ENCODE results near the gene GPR42.

GPR42 gene

DNA sequence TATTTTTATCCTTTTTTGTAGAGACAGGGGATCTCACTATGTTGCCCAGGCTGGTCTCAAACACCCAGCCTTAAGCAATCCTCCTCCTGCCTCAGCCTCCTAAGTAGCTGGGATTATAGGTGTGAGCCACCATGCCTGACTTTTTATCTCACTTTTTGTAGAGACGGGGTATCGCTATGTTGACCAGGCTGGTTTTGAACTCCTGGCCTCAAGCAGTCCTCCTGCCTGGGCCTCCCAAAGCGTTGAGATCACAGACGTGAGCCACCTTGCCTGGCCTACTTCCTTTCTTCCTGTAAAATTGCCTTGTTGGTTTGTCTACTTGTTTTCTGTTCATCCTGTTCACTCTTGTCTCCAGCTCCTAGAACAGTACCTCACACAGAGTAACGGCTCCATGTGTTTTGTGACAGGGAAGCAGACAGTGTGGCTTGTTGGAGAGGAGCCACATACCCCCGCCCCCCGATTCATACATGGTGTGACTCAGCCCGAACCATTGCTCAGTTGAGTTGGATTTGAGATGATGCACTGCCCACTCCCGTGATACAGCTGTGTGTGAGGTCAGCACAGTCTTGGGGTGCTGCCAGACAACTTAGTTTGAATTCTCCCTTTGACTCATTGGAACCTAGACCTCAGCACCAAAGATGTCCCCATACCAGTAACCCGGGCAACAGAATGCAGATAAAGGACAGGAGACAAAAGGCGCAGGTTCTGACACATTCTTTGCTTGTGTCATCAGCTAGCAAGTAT lies 34.2 kb downstream of the GPR42 start:
- no peak overlapping the region for H3K4me3 ChIP-seq (ENCODE audit: low read depth, low read length)
- TF ChIP-seq, protein P1, sequence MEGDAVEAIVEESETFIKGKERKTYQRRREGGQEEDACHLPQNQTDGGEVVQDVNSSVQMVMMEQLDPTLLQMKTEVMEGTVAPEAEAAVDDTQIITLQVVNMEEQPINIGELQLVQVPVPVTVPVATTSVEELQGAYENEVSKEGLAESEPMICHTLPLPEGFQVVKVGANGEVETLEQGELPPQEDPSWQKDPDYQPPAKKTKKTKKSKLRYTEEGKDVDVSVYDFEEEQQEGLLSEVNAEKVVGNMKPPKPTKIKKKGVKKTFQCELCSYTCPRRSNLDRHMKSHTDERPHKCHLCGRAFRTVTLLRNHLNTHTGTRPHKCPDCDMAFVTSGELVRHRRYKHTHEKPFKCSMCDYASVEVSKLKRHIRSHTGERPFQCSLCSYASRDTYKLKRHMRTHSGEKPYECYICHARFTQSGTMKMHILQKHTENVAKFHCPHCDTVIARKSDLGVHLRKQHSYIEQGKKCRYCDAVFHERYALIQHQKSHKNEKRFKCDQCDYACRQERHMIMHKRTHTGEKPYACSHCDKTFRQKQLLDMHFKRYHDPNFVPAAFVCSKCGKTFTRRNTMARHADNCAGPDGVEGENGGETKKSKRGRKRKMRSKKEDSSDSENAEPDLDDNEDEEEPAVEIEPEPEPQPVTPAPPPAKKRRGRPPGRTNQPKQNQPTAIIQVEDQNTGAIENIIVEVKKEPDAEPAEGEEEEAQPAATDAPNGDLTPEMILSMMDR (IDR thresholded peaks at IDR 0.05; ENCODE audit: low read depth, low read length, missing control alignments), result no peak
- peak; percentile 79 for DNase-seq (ENCODE audit: low read depth)

DNA sequence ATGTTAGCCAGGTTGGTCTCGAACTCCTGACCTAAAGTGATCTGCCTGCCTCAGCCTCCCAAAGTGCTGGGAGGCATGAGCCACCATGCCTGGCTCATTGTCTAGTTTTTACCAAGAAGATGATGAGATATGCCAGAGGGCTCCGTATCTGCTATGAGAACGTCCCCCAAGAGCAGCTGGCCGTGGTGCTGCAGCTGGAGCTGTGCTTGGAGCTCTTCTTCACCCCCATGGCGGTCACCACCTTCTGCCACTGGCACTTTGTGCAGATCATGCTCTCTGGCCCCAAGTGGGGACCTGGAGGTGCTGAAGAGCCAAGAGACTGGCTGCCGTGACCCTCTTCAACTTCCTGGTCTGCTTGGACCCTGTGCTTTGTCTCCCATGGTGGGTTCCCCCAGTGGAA lies 36.8 kb downstream of the GPR42 start:
- no peak overlapping the region for H3K4me3 ChIP-seq (ENCODE audit: low read depth, low read length)
- TF ChIP-seq, protein P1 (IDR thresholded peaks at IDR 0.05; ENCODE audit: low read depth, low read length, missing control alignments), result no peak
- no peak for DNase-seq (ENCODE audit: low read depth)

DNA sequence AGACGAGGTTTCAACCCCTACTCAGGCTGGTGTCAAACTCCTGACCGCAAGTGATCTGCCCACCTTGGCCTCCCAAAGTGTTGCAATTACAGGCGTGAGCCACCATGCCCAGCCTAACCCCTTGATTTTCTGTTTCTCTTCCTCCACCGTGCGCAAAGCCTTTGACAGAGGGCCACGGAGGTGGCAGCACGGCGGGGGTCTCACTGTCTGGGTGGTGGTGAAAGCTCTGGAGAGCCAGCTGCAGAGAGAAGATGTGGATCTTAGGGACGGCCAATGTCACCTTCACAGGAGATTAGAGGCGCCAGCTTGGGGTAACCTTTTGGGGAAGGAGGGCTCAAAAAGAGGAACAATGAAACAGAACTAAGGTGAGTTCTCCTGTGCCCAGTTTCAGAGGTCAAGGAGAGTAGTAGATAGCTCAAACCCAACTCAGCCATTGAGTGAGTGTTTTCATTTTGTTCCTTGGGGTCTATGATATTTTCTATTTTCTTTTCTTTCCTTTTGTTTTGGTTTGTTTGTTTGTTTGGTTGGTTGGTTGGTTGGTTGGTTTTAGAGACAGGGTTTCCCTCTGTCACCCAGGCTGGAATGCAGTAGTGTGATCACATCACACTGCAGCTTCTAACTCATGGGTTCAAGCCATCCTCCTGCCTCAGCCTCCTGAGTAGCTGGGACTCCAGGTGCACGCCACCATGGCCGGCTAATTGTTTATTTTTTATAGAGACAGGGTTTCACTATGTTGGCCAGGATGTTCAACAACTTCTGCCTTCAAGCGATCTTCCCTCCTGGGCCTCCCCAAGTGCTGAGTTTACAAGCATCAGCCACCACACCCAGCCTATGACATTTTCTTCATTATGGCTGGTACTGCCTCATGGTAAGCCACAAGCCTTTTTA lies 37.7 kb downstream of the GPR42 start:
- TF ChIP-seq, protein P1 (IDR thresholded peaks at IDR 0.05; ENCODE audit: low read depth, low read length, missing control alignments), result no peak
- DNase-seq (ENCODE audit: low read depth), result peak; percentile 76
- H3K4me3 ChIP-seq (ENCODE audit: low read depth, low read length), result peak overlapping the region; percentile 4; the same call in 1 of the 2 replicates

DNA sequence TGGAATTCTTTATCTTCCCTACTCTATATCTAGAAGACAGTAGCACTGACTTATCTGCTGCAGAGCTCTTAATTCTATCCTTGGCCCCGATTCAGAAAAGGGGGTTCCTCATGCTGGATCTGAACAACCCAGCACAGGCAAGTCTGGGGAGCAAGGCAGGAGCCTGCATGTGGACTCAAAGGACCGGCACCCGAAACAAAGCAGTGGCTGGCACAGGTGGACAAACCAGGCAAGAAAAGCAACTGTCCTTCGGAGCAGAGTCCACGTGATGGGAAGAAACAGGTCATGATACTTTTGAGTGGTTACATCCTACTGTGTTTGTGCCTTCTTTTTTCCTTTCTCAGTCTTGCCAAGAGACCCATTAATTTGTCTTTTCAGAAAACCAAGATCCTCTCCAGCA lies 38.3 kb downstream of the GPR42 start:
- H3K4me3 ChIP-seq (ENCODE audit: low read depth, low read length), result peak overlapping the region; percentile 4; the same call in 1 of the 2 replicates
- TF ChIP-seq, protein P1 (IDR thresholded peaks at IDR 0.05; ENCODE audit: low read depth, low read length, missing control alignments), result no peak
- no peak for DNase-seq (ENCODE audit: low read depth)

DNA sequence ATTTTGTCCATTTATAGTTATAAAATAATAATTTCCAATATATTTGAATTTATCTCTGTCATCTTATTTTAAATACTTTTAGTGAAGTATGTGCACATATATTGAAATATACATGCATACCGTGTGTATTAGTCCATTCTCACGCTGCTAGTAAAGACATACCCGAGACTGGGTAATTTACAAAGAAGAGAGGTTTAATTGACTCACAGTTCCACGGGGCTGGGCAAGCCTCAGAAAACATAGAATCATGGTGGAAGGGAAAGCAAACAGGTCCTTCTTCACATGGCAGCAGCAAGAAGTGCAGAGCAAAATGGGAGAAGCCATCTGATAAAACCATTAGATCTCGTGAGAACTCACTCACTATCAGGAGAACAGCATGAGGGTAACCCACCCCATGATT lies 39.6 kb downstream of the GPR42 start:
- TF ChIP-seq, protein P1 (IDR thresholded peaks at IDR 0.05; ENCODE audit: low read depth, low read length, missing control alignments), result no peak
- H3K4me3 ChIP-seq (ENCODE audit: low read depth, low read length), result no peak overlapping the region
- no peak for DNase-seq (ENCODE audit: low read depth)

DNA sequence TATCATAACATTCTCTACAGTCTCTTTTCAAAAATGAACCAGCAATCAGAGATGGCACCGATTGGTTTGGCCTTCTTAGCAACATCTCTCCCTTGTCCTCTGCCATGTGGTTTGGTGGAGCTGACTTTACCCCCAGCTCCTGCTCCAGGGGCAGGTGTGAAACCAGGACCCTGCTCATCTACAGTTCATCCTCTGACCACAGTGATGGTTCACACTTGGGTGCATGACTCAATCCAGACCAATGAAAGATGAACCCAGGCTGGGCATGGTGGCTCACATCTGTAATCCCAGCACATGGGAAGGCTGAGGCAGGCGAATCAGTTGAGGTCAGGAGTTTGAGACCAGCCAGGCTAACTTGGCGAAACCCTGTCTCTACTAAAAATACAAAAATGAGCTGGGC lies 43.6 kb downstream of the GPR42 start:
- TF ChIP-seq, protein P1 (IDR thresholded peaks at IDR 0.05; ENCODE audit: low read depth, low read length, missing control alignments), result no peak
- no peak overlapping the region for H3K4me3 ChIP-seq (ENCODE audit: low read depth, low read length)
- DNase-seq (ENCODE audit: low read depth), result no peak
